Measurements from ENCODE around the gene SLC5A9. TPM values are rescaled to one million over a fixed set of nuclear protein-coding genes. Genes with fewer than 3 reads are reported as not detected.

SLC5A9 gene
- total RNA-seq, 1 donor: 0.10 TPM

DNA sequence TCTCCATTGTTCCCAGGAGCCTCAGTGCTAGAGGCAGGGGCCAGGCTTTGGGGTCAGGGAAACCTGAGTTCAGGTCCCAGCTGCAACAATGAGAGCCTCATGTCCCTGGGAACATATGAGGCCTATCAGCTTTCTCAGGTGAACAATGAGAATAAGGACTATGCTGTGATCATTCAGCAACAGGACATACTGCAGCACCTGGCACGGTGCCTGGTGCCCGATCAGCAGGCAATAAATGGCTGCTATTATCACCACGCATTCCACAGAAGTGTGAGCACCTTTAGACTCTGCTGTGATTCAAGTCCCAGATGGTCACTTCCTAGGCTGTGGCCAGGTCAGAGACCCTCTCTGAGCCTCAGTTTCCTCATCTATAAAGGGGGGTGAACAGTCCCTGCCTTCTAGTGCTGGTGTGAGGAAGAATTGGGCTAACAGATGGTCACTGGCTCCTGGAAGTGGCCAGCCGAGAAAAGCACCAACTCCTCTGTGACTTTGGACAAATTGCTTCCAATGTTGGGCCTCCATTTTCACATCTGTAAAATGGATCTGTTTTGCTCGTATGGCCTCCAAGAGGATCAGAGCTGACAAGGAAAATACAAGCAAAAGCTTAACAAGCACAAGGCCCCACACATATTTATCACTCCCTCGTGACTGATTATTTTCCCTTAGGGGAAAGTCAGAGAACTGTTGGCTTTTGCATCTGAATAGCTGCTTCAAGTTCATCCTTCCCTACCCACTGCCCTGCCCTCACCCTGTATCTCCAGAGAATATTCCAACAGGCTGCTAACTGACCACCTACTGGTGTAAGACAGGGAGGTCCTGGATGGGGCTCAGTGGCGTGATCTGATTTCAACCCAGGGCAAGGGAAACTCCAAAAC lies 1.1 kb downstream of the SLC5A9 start:
- Histone ChIP-seq H3K27me3 (ENCODE audit: insufficient read depth, low read length) (no peaks in the 10 kb centered on the region), H3K4me3 (ENCODE audit: low read length) (no peak overlapping the region), H3K4me1 (ENCODE audit: insufficient read depth, low read length) (peaks cover 16% of the 10 kb centered on the region), H3K9me3 (ENCODE audit: low read depth, low read length) (no peaks in the 10 kb centered on the region)

DNA sequence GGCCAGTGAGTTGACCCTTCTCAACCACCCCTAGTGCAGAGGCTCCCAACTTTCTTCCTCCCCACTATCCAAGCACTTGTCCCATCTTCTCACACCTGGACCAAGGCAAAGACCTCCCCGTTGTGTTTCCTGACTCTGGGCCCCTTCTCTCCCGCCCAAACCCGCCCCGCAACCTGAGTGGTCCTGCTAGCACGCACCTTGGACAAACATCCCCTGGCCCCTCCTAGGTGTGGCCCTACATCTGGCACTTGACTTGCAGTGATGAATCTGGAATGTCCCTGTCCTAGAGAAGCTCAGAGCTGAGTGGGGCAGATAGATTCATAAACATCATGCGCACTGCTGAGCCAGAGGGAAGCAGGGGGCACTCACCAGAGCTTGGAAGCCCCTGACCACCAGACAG lies 2.3 kb downstream of the SLC5A9 start:
- Histone ChIP-seq H3K4me3 (ENCODE audit: low read length) (no peak overlapping the region), H3K4me1 (ENCODE audit: insufficient read depth, low read length) (peaks cover 21% of the 10 kb centered on the region), H3K27me3 (ENCODE audit: insufficient read depth, low read length) (no peaks in the 10 kb centered on the region), H3K9me3 (ENCODE audit: low read depth, low read length) (no peaks in the 10 kb centered on the region)

DNA sequence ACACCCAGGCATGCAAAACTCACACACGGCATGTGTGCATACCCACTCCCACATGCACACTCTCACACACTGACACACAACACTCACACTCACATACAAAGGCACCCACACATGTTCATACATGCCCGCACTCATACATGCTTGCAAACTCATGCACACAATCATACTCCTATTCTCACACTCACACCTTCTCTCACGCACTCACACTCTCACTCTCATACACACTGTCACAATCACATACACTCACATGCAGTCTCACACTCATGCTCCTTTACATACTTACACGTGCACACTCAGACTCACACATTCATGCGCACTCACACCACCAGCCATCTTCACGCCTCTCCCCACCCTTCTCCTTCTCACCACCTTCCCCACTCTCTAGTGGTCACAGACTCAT lies 3.1 kb downstream of the SLC5A9 start:
- Histone ChIP-seq H3K27me3 (ENCODE audit: insufficient read depth, low read length) (no peaks in the 10 kb centered on the region), H3K9me3 (ENCODE audit: low read depth, low read length) (no peaks in the 10 kb centered on the region), H3K4me3 (ENCODE audit: low read length) (no peak overlapping the region), H3K4me1 (ENCODE audit: insufficient read depth, low read length) (peaks cover 21% of the 10 kb centered on the region)

DNA sequence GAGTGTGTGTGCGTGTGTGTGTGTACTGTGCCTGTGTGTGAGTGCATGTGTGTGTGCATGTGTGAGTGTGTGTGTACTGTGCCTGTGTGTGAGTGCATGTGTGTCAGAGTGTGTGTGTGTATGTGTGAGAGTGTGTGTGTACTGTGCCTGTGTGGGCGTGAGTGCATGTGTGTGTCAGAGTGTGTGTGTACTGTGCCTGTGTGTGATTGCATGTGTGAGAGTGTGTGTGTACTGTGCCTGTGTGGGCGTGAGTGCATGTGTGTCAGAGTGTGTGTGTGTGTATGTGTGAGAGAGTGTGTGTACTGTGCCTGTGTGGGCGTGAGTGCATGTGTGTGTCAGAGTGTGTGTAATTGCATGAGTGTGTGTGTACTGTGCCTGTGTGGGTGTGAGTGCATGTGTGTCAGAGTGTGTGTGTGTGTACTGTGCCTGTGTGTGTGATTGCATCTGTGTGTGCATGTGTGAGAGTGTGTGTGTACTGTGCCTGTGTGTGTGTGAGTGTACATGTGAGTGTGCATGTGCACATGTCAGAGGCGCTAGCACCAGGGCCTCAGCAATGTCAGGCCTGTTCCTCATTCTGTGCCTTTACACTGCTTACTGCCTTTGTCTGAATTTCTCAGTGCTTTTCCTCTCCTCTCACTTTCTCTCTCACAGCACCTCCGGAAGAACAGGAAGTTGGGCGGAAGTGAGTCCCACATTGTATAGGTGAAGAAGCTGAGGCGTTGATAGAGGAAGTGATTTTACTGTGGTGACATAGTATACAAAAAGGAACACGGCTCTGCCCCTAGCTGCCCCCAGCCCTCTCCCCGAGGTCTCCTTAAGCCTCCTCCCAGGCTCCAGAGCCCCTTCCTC lies 4.9 kb downstream of the SLC5A9 start:
- Histone ChIP-seq H3K4me1 (ENCODE audit: insufficient read depth, low read length) (peaks cover 21% of the 10 kb centered on the region), H3K4me3 (ENCODE audit: low read length) (no peak overlapping the region), H3K9me3 (ENCODE audit: low read depth, low read length) (no peaks in the 10 kb centered on the region), H3K27me3 (ENCODE audit: insufficient read depth, low read length) (no peaks in the 10 kb centered on the region)

DNA sequence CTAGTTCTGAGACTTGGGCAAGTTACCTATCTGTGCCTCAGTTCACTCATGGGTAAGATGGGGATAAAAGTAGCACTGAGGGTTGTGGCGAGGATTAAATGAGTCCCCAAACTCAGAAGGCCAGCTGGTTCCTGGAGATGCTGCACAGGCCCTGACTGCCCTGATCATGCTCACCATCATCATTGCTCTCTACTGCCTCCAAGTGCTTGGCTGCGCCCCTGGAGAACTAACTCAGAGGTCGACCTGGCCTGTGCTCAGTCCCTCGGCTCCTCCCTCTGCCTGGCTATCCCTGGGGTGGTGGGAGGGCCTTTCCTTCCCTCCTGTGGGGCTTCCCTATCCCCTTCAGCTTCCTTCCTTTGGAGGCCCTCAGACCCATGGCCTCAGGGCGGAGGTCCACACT lies 5.6 kb downstream of the SLC5A9 start:
- Histone ChIP-seq H3K4me1 (ENCODE audit: insufficient read depth, low read length) (peaks cover 21% of the 10 kb centered on the region), H3K27me3 (ENCODE audit: insufficient read depth, low read length) (no peaks in the 10 kb centered on the region), H3K9me3 (ENCODE audit: low read depth, low read length) (no peaks in the 10 kb centered on the region), H3K4me3 (ENCODE audit: low read length) (no peak overlapping the region)

DNA sequence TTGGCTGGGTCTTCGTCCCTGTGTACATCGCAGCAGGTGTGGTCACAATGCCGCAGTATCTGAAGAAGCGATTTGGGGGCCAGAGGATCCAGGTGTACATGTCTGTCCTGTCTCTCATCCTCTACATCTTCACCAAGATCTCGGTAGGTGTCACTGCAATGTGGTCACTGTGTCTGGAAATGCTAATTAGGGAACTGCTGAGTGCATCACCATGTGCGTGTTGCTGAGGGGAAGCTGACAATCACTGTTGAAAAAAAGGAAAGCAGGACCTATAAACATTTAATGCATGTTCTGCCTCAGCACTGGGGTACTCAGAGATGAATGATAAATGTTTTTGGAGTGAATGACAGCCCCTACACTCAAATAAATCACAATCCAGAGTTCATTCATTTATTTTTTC lies 6.8 kb downstream of the SLC5A9 start:
- H3K9me3 ChIP-seq (ENCODE audit: low read depth, low read length): no peaks in the 10 kb centered on the region
- H3K4me1 ChIP-seq (ENCODE audit: insufficient read depth, low read length): peaks cover 21% of the 10 kb centered on the region
- H3K27me3 ChIP-seq (ENCODE audit: insufficient read depth, low read length): no peaks in the 10 kb centered on the region
- H3K4me3 ChIP-seq (ENCODE audit: low read length): no peak overlapping the region

DNA sequence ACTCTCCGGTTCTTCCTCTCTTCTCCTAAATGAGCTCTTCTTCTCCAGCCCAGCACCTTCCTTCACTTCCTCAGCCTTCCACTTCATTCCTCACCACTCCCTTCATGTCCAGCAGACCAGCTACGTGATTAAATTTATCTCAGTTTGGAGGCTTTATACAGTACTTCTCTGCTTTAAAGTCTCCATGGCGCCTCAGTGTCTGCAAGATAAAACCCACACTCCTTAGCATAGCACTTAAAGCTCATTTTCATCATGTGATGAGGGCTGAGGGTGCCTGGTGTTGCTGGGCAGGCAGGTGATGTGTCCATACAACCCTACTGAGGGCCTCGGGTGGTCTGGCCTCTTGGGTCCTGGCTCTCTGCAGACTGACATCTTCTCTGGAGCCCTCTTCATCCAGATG lies 7.7 kb downstream of the SLC5A9 start:
- Histone ChIP-seq H3K27me3 (ENCODE audit: insufficient read depth, low read length) (no peaks in the 10 kb centered on the region), H3K9me3 (ENCODE audit: low read depth, low read length) (no peaks in the 10 kb centered on the region), H3K4me3 (ENCODE audit: low read length) (no peak overlapping the region), H3K4me1 (ENCODE audit: insufficient read depth, low read length) (peaks cover 21% of the 10 kb centered on the region)

DNA sequence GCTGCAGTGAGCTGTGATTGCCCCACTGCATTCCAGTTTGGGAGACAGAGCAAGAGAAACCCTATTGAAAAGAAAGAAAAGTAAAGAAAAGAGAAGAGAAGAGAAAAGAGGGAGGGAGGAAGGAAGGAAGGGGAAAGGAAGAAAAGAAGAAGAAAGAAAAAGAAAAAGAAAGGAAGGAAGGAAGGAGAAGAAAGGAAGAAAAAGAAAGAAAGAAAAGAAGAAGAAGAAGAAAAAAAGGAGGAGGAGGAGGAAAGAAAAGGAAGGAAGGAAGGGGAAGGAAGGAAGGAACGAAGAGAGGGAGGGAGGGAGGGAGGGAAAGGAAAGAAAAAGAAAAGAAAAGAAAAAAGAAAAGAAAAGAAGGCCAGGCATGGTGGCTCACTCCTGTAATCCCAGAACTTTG lies 10.2 kb downstream of the SLC5A9 start:
- Histone ChIP-seq H3K4me1 (ENCODE audit: insufficient read depth, low read length) (peaks cover 11% of the 10 kb centered on the region), H3K9me3 (ENCODE audit: low read depth, low read length) (no peaks in the 10 kb centered on the region), H3K27me3 (ENCODE audit: insufficient read depth, low read length) (no peaks in the 10 kb centered on the region), H3K4me3 (ENCODE audit: low read length) (no peak overlapping the region)

DNA sequence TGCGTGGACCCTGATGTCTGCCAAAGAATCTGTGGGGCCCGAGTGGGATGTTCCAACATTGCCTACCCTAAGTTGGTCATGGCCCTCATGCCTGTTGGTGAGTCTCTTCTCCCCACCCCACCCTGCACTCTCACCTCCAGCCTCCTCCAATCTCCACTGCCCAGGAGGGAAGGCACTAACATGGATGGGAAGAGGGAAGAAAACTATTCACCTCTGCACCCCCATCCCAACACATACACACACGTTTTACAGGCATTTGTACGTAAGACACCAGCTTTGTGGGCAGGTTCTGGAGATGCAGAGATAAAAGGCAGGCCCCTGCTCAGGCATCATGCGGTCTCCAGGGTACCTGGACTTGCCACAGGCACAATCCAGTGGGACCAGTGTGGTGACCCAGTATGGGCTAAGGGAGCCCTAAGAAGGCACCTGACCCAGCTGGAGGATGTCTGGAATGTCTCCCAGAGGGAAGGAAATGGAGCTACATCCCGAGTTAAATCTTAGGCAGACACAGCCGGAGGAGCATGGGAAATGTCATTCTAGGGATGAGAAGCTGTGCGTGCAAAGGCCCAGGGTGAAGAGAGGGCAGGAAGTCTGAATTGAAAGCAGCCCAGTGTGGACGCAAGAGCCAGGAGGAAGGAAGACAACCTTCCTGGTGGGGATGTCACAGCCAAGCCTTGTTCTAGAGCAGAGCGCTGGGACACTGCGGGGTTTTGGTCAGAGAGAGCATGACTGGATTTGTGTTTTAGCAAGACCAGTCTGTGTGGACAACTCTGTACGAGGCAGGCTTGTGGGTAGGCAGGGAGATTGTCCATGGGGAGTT lies 11.4 kb downstream of the SLC5A9 start:
- Histone ChIP-seq H3K4me1 (ENCODE audit: insufficient read depth, low read length) (peaks cover 5% of the 10 kb centered on the region), H3K27me3 (ENCODE audit: insufficient read depth, low read length) (no peaks in the 10 kb centered on the region), H3K9me3 (ENCODE audit: low read depth, low read length) (no peaks in the 10 kb centered on the region), H3K4me3 (ENCODE audit: low read length) (no peak overlapping the region)

DNA sequence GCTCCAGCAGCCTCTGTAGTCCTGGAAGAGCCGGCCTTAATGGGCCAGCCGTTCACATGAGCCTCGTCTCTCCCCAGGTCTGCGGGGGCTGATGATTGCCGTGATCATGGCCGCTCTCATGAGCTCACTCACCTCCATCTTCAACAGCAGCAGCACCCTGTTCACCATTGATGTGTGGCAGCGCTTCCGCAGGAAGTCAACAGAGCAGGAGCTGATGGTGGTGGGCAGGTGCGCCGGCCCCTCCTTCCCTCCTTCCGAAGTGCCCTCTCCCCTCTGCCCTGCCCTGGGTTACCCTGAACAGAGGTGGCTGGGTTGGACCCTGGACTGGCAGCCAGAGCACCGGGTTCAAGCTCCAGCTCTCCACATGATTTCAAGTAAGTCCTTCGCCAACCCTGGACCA lies 13.1 kb downstream of the SLC5A9 start:
- H3K4me3 ChIP-seq (ENCODE audit: low read length): no peak overlapping the region
- H3K9me3 ChIP-seq (ENCODE audit: low read depth, low read length): no peaks in the 10 kb centered on the region
- no peaks in the 10 kb centered on the region for H3K4me1 ChIP-seq (ENCODE audit: insufficient read depth, low read length)
- no peaks in the 10 kb centered on the region for H3K27me3 ChIP-seq (ENCODE audit: insufficient read depth, low read length)

DNA sequence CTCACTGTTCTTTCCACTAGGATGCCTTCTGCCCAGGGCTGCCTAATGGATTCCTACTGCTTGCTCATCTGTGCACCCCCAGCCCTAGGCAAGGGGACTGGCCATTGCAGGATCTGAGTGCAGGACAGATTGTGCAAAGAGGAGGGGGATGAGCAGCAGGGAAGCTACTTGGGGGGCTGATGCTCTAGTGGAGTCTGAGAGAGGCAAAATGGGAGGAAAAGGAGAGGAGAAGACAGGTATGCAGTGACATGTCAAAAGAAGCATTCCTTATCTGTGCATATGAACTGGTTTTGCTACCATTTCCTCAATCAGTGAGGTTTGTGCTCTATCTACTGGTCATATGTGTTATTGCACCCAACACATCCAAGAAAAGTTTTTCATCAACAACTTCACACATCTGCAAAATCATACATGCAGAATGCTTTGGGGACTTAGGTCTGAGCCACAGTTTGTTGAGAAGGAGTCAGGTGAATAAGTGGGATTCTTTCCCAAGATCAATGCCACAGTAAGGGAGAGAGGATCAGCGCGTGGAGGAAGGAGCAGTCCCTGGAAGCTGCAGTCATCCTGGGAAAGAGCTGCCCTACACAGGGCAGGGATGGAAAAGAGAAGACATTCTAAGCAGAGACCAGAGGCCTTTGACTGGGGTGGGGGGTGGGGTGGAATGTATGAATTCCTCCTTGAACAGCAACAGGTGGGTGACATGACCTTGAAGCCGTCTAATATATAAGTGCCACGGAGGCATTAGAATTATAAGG lies 14.4 kb downstream of the SLC5A9 start:
- Histone ChIP-seq H3K9me3 (ENCODE audit: low read depth, low read length) (no peaks in the 10 kb centered on the region), H3K27me3 (ENCODE audit: insufficient read depth, low read length) (no peaks in the 10 kb centered on the region), H3K4me3 (ENCODE audit: low read length) (no peak overlapping the region), H3K4me1 (ENCODE audit: insufficient read depth, low read length) (peaks cover 8% of the 10 kb centered on the region)

DNA sequence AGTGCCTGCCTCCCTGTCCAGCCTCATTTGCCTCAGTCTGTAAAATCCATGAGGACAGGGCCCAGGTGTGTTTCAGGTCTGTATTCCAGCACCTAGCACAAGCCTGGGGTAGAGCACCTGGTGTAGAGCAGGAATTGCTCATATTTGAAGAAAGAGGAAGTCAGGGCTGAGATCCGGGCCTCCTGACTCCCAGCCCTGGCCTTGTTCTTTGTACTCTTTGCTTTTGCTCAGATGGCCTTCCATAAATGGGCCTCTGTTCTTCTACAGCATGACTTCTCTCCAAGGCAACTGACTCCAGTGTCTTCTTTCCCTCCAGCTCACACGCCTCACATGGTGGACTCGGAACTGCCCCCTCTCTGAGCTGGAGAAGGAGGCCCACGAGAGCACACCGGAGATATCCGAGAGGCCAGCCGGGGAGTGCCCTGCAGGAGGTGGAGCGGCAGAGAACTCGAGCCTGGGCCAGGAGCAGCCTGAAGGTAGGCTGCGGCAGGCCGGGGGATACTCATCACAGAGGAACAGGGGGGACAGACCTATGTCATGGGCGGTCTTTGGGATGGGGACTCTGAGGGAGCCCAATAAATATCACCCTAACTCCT lies 19.7 kb downstream of the SLC5A9 start:
- no peaks in the 10 kb centered on the region for H3K27me3 ChIP-seq (ENCODE audit: insufficient read depth, low read length)
- H3K4me1 ChIP-seq (ENCODE audit: insufficient read depth, low read length): peaks cover 45% of the 10 kb centered on the region
- H3K4me3 ChIP-seq (ENCODE audit: low read length): no peak overlapping the region
- no peaks in the 10 kb centered on the region for H3K9me3 ChIP-seq (ENCODE audit: low read depth, low read length)

DNA sequence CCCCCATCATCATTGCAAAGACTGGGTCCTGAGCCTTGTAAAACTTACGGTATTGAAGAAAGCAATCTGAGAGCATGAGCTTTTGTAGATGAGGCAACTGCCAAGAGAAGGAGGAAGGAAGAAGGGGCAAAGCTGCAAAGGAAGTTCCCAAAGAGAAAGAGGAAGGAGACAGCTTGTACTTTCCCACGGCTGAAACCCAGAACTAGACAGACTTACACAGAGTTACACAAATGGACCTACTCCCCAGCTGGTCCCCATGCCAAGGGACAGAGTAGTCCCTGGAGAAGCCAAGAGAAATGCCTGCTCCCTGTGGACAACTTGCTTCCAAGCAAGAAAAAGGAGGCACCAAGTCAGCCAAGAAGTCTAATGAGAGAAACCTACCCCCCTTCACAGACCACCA lies 22.6 kb downstream of the SLC5A9 start:
- no peaks in the 10 kb centered on the region for H3K9me3 ChIP-seq (ENCODE audit: low read depth, low read length)
- H3K4me3 ChIP-seq (ENCODE audit: low read length): no peak overlapping the region
- H3K4me1 ChIP-seq (ENCODE audit: insufficient read depth, low read length): peaks cover 50% of the 10 kb centered on the region

DNA sequence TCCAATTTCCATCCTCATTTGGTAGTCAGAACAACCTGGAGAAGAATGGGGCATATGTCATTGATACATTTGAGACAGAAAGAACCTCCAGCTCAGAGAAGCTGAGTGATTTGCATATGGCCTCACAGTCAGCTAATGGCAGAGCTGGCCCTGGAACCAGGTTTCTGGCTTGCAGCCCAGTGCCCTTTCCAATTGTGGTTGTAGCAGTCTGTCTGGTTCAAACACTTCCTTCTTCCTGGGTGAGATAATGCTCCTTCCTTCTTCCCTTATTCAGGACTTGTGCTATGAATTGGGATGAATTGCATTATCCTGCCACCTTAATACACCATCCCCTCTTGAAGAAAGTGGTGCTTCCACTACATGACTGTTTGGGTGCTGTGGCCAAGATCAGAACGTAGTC lies 24.2 kb downstream of the SLC5A9 start:
- no peaks in the 10 kb centered on the region for H3K27me3 ChIP-seq (ENCODE audit: insufficient read depth, low read length)
- H3K4me1 ChIP-seq (ENCODE audit: insufficient read depth, low read length): peaks cover 43% of the 10 kb centered on the region
- H3K9me3 ChIP-seq (ENCODE audit: low read depth, low read length): no peaks in the 10 kb centered on the region
- H3K4me3 ChIP-seq (ENCODE audit: low read length): no peak overlapping the region

More for the DNA sequence above, 22.6 kb downstream of the SLC5A9 start:
- H3K27me3 ChIP-seq (ENCODE audit: insufficient read depth, low read length): no peaks in the 10 kb centered on the region

All from mononuclear cell (primary cell).